Measurements from ENCODE around the gene PLA2R1. TPM values are rescaled to one million over a fixed set of nuclear protein-coding genes. Genes with fewer than 3 reads are reported as not detected.

PLA2R1 gene
- total and polyA plus RNA-seq, 10 donors: 1.3 to 17.0 (median 10.1) TPM

- H3K27ac ChIP-seq: no peak overlapping the region
- no peaks in the 10 kb centered on the region for H3K27me3 ChIP-seq (replicated peaks in 1 of 7)
- TF ChIP-seq CTCF (IDR thresholded peaks at IDR 0.05 in 8 of 11, conservative IDR thresholded peaks at IDR 0.05 in 3 of 11) (no peak), POLR2A (IDR thresholded peaks at IDR 0.05) (no peak)
- 91 to 97% (median 95%) methylated on average over 1 of the region's 1 CpG for WGBS, 5 donors
- DNase-seq: no peak
- peaks cover 0 to 21% (median 20%) of the 10 kb centered on the region in 8 donors for H3K9me3 ChIP-seq
- H3K4me3 ChIP-seq: no peak overlapping the region
- no peaks in the 10 kb centered on the region for H3K4me1 ChIP-seq
- intact Hi-C loops (cut with DNase I; ENCODE audit: low total_unique reads): no loop called here
- no peaks in the 10 kb centered on the region for H3K36me3 ChIP-seq
These were observed 34.9 kb upstream of the PLA2R1 start for GRCh38 chr2:160097326-160097725.

GRCh38 chr2:160096409-160096808 lies 34.0 kb upstream of the PLA2R1 start:
- H3K9me3 ChIP-seq: peaks cover 0 to 30% (median 30%) of the 10 kb centered on the region in 8 donors
- no peak for DNase-seq
- TF ChIP-seq POLR2AphosphoS5 (IDR thresholded peaks at IDR 0.05) (no peak), POLR2A (IDR thresholded peaks at IDR 0.05) (no peak), CTCF (IDR thresholded peaks at IDR 0.05 in 8 of 11, conservative IDR thresholded peaks at IDR 0.05 in 3 of 11) (no peak)
- no peaks in the 10 kb centered on the region for H3K27me3 ChIP-seq (replicated peaks in 1 of 7)
- no peaks in the 10 kb centered on the region for H3K4me1 ChIP-seq
- intact Hi-C loops (cut with DNase I; ENCODE audit: low total_unique reads): no loop called here
- 50 to 72% (median 57%) methylated on average over 4 of the region's 4 CpGs for WGBS, 5 donors
- H3K4me3 ChIP-seq: no peak overlapping the region
- H3K27ac ChIP-seq: no peak overlapping the region
- H3K36me3 ChIP-seq: no peaks in the 10 kb centered on the region

- no peak overlapping the region for H3K4me3 ChIP-seq
- no peaks in the 10 kb centered on the region for H3K36me3 ChIP-seq
- TF ChIP-seq CTCF (IDR thresholded peaks at IDR 0.05 in 8 of 11, conservative IDR thresholded peaks at IDR 0.05 in 3 of 11): no peak
- TF ChIP-seq POLR2AphosphoS5 (IDR thresholded peaks at IDR 0.05): no peak
- no peak for TF ChIP-seq POLR2A (IDR thresholded peaks at IDR 0.05)
- 79 to 87% (median 81%) methylated on average over 3 to 4 of the region's 4 CpGs for WGBS, 5 donors
- peaks cover 3 to 70% (median 69%) of the 10 kb centered on the region in 8 donors for H3K9me3 ChIP-seq
- no peaks in the 10 kb centered on the region for H3K4me1 ChIP-seq
- H3K27me3 ChIP-seq (replicated peaks in 1 of 7): no peaks in the 10 kb centered on the region
- intact Hi-C loops (cut with DNase I; ENCODE audit: low total_unique reads): no loop called here
- no peak overlapping the region for H3K27ac ChIP-seq
- no peak for DNase-seq
These were observed 30.0 kb upstream of the PLA2R1 start for GRCh38 chr2:160092445-160092844.

- no peak for TF ChIP-seq POLR2AphosphoS5 (IDR thresholded peaks at IDR 0.05)
- no peak for TF ChIP-seq CTCF (IDR thresholded peaks at IDR 0.05 in 8 of 11, conservative IDR thresholded peaks at IDR 0.05 in 3 of 11)
- TF ChIP-seq POLR2A (IDR thresholded peaks at IDR 0.05): no peak
- H3K27me3 ChIP-seq (replicated peaks in 1 of 7): no peaks in the 10 kb centered on the region
- DNase-seq: no peak
- H3K27ac ChIP-seq: no peak overlapping the region
- intact Hi-C loops (cut with DNase I; ENCODE audit: low total_unique reads): no loop called here
- H3K4me3 ChIP-seq: no peak overlapping the region
- no peaks in the 10 kb centered on the region for H3K4me1 ChIP-seq
- H3K36me3 ChIP-seq: no peaks in the 10 kb centered on the region
- peaks cover 11 to 80% (median 80%) of the 10 kb centered on the region in 8 donors for H3K9me3 ChIP-seq
These were observed 29.0 kb upstream of the PLA2R1 start for GRCh38 chr2:160091381-160091780.
